Large intestine (tissue), 3 donors: ENCODE measurements around the gene CD7. TPM values are rescaled to one million over a fixed set of nuclear protein-coding genes. Genes with fewer than 3 reads are reported as not detected.

Source experiments
- DNase-seq, 2 donors: peaks; one replicate each; pipeline versions ENCODE4 v3.0.0 to v3.0.0-alpha.2; 2013
- H3K27ac ChIP-seq: one replicate; pipeline ENCODE4 v1.5.1; 2013; ENCODE audit warnings: low read length
- H3K27me3 ChIP-seq: 2 replicates; pipeline ENCODE4 v1.6.1; 2013; ENCODE audit warnings: low read length; ENCODE audit not compliant: control insufficient read depth, insufficient read depth
- H3K36me3 ChIP-seq: 2 replicates; pipeline ENCODE4 v1.6.1; 2013; ENCODE audit warnings: low read length; ENCODE audit not compliant: control insufficient read depth, insufficient read depth
- H3K4me1 ChIP-seq: one replicate; pipeline ENCODE4 v1.6.1; 2013; ENCODE audit warnings: low read length; ENCODE audit not compliant: control insufficient read depth, insufficient read depth
- H3K4me3 ChIP-seq: one replicate; pipeline ENCODE4 v1.5.1; 2013; ENCODE audit warnings: low read length
- H3K9me3 ChIP-seq: one replicate; pipeline ENCODE4 v1.6.1; 2013; ENCODE audit warnings: mild to moderate bottlenecking, low read depth, low read length, moderate library complexity; ENCODE audit not compliant: control insufficient read depth
- WGBS: methylation state at CpG from one replicate; pipeline ENCODE4 v1.1.5; 2013; ENCODE audit warnings: low lambda C conversion rate; ENCODE audit not compliant: insufficient coverage; 5-methylcytosine and 5-hydroxymethylcytosine counted together
- polyA plus RNA-seq: library from polyadenylated mRNA; unstranded; fragments of 120-200 nt; gene quantifications from one replicate; pipeline ENCODE4 v1.2.1, GENCODE V29; 2013

CD7 gene
- polyA plus RNA-seq, 1 donor = 8.6 TPM

DNA sequence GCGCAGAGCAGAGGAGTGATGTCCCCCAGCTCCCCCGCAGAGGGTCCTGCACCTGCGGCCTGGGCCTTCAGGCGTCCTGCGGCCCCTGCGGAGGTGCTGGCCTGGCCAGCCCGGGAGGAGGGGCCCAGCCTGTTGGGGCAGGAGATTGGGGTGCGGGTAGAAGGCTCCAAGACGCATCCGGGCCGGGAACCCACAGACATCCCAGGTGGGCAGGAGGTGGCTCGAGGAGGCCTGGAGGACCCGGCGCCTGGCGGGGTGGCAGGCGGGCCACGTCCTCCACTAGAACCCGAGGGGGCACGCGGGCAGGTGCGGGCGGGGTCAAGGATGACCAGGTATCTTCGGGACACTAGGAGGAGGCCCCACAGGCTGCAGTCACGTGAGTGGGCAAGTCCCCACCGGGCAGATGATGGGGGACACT lies 16.8 kb upstream of the CD7 start:
- DNase-seq = no peak
- Histone ChIP-seq H3K4me3 (no peak overlapping the region), H3K4me1 (peaks cover 59% of the 10 kb centered on the region), H3K27me3 (peaks cover 32% of the 10 kb centered on the region), H3K36me3 (no peaks in the 10 kb centered on the region), H3K9me3 (peaks cover 18% of the 10 kb centered on the region), H3K27ac (no peak overlapping the region)
- no CpG with 5 or more reads among the region's 25 CpGs for WGBS

GRCh38 chr17:82333279-82334171 lies 16.1 kb upstream of the CD7 start, which contains the start of gene SECTM1:
TSS of gene SECTM1 (minus strand) at chr17:82333766. CDS start at chr17:82327240, 6,526 bp downstream.
- no peak within 1 kb of the TSS for H3K27ac ChIP-seq
- H3K9me3 ChIP-seq = peaks cover 18% of the 10 kb centered on the region
- peak in 1 of 2 donors; percentile 61 for DNase-seq
- peaks cover 60% of the 10 kb centered on the region for H3K4me1 ChIP-seq
- H3K4me3 ChIP-seq = peak within 1 kb of the TSS; percentile 51
- WGBS = no CpG with 5 or more reads among the region's 90 CpGs
- peaks cover 32% of the 10 kb centered on the region for H3K27me3 ChIP-seq
- no peaks in the 10 kb centered on the region for H3K36me3 ChIP-seq

DNA sequence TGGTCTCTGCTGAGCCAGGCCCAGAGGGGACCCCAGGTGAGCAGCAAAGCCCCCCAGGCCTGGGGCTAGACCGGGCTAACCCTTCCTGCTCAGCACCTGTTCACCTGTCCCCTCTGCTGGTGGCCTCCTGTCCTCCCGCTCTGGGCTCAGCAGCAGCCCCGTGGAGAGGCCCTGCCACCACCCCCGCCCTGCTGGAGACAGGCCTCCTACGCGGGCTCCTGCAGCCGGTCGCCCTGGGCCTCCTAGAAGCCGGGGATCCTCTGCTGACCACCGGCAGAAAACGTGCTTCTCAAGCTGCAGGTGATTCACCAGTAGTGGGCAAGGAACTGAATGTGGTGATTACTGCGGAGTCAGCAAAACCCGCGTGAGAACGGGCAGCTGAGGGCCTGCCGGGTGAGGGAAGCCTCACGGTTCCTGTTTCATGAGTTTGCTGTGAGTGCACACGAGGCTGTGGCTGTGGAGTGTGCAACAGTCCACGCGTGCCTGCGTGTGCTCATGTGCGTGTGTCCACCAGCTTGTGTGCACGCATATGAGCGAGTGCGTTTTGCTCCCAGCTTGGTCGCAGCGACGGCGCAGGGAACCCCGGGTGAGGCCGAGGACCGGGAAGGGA lies 15.4 kb upstream of the CD7 start:
- H3K36me3 ChIP-seq = no peaks in the 10 kb centered on the region
- H3K27ac ChIP-seq = no peak overlapping the region
- H3K27me3 ChIP-seq = peaks cover 32% of the 10 kb centered on the region
- H3K4me1 ChIP-seq = peaks cover 63% of the 10 kb centered on the region
- H3K9me3 ChIP-seq = peaks cover 18% of the 10 kb centered on the region
- peak overlapping the region; percentile 51 for H3K4me3 ChIP-seq
- peak; percentile 53 to 72 for DNase-seq
- WGBS = no CpG with 5 or more reads among the region's 32 CpGs

DNA sequence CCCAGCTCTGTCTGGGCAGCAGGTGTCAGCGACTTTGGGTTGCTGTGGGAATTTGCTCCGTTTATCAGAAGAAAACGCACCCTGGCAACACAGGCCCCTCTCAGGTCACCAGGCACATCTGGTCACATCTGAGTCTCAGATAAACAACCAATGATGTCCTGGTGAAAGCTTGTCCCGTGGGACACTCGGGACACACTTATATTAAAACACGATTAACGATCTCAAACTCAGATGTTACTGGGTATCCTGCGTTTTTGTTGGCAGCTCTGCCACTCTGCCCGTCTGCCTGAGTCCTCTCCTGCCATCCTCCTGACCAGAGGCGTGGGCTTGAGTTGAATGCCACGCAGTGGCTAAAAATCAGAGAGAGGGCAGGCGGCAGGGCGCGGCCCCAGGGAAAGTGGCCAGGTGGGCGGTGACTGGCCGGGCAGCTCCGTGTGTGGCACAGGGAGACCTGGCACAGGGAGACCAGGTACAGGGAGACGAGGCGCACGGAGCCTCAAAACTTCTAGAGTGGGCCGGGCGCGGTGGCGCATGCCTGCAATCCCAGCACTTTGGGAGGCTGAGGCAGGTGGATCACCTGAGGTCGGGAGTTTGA lies 14.0 kb upstream of the CD7 start:
- H3K4me1 ChIP-seq = peaks cover 63% of the 10 kb centered on the region
- H3K27ac ChIP-seq = no peak overlapping the region
- H3K36me3 ChIP-seq = no peaks in the 10 kb centered on the region
- WGBS = 94% methylated on average over 7 of the region's 25 CpGs
- H3K27me3 ChIP-seq = peaks cover 28% of the 10 kb centered on the region
- H3K4me3 ChIP-seq = no peak overlapping the region
- DNase-seq = no peak
- peaks cover 18% of the 10 kb centered on the region for H3K9me3 ChIP-seq

- H3K4me3 ChIP-seq = no peak overlapping the region
- WGBS = no CpG with 5 or more reads among the region's 28 CpGs
- peaks cover 63% of the 10 kb centered on the region for H3K4me1 ChIP-seq
- H3K27me3 ChIP-seq = peaks cover 28% of the 10 kb centered on the region
- no peaks in the 10 kb centered on the region for H3K36me3 ChIP-seq
- no peak overlapping the region for H3K27ac ChIP-seq
- DNase-seq = peak; percentile 89 to 92
- H3K9me3 ChIP-seq = peaks cover 18% of the 10 kb centered on the region
Measured at GRCh38 chr17:82330322-82331239, 13.2 kb upstream of the CD7 start.

DNA sequence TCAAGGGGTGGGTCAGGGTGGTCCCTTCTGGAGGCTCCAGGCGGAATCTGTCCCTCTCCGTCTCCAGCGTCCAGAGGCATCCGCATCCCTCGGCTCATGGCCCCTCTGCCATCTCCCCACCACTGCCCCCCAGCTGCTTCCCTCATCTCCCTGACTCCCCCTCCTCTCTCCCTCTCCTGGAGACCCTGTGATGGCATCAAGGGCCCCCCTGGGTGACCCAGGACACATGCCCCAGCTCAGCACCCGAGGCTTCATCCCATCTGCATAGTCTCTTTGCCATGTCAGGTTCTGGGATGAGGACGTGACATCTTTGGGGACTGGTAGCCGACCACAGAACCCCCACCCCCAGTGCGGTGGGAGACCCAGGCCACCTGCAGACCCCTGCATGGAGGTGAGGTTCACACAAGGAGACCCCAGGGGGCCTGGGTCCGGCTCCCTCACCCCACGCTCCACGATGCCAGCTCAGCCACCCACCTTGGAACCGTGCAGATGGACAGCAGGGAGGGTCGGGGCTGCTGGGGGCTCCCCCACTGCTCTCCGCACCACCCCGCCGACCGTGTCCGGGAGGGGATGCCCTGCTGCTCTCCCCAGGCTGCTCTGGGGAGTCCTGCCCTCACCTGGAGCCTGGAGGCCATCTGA lies 12.4 kb upstream of the CD7 start:
- Histone ChIP-seq H3K4me1 (peaks cover 58% of the 10 kb centered on the region), H3K9me3 (peaks cover 18% of the 10 kb centered on the region), H3K27me3 (peaks cover 26% of the 10 kb centered on the region), H3K36me3 (no peaks in the 10 kb centered on the region), H3K27ac (no peak overlapping the region), H3K4me3 (no peak overlapping the region)
- WGBS = no CpG with 5 or more reads among the region's 19 CpGs
- no peak for DNase-seq

DNA sequence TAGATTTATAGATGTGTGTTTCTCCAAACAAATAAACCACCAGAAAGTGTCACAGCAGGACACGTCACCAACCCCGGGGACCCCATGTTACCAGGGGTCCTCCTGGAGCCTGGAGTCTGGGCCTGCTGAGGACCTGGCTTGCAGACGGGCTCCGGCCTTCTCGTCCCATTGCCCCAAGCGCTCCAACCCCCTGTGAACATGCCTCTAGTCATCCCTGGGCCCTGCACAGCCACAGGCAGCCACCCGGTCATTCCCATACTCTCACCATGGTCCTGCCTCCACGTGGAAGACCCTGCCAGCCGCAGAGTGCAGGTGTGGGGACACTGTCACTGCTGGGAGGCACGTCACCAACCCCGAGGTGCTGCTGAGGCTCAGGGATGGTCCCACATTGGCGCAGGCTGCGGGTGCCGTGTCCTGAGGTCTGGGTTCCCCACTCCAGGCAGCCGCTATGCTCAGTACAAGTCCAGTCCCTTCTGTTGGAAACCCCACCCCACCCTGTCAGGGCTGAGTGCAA lies 11.6 kb upstream of the CD7 start:
- Histone ChIP-seq H3K27me3 (peaks cover 19% of the 10 kb centered on the region), H3K4me1 (peaks cover 50% of the 10 kb centered on the region), H3K4me3 (no peak overlapping the region), H3K9me3 (peaks cover 14% of the 10 kb centered on the region), H3K27ac (peak overlapping the region; percentile 67), H3K36me3 (no peaks in the 10 kb centered on the region)
- no peak for DNase-seq
- no CpG with 5 or more reads among the region's 15 CpGs for WGBS

DNA sequence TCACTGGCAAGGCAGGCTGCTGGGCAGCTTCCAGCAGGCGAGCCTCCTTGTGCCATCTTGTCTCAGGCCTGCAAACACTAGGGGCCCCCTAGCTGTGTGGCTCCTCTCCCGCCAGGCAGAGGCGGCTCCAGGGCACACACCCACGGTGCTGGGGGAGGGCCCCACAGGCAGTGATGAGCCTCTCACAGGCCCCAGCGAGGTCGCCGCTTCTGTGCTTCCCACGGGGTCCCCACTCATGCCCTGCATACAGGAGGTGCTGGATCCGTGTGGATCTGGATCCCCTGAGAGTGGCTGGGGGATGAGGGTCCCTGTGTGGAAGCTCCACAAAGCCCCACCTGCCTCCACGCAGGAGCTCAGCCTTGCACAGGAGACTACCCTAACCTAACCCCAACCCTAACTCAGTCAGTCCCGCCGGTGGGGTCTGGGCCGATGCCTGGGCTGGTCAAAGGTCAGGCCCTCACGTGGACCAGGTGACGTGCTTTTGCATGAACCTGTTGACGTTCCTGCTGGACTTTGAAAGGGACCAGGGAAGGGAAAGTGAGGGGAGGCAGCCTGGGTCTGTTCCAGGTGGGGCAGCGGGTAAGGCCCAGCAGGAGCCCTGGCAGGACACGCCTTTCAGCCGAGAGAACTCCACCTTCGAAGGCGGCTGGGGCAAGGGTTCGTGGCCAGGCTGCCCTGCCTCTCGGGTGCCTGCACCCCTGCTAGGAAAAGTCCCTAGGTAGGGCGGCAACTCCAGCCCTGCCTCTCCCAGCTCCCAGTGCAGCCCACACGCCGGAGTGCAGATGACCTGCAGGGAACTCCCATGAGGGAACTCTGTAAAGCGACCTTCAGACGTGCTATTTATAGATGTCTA lies 11.0 kb upstream of the CD7 start:
- H3K4me1 ChIP-seq = peaks cover 46% of the 10 kb centered on the region
- H3K9me3 ChIP-seq = peaks cover 13% of the 10 kb centered on the region
- DNase-seq = peak; percentile 92 to 96
- H3K27ac ChIP-seq = peak overlapping the region; percentile 67
- no peak overlapping the region for H3K4me3 ChIP-seq
- H3K27me3 ChIP-seq = peaks cover 14% of the 10 kb centered on the region
- H3K36me3 ChIP-seq = no peaks in the 10 kb centered on the region
- no CpG with 5 or more reads among the region's 28 CpGs for WGBS

DNA sequence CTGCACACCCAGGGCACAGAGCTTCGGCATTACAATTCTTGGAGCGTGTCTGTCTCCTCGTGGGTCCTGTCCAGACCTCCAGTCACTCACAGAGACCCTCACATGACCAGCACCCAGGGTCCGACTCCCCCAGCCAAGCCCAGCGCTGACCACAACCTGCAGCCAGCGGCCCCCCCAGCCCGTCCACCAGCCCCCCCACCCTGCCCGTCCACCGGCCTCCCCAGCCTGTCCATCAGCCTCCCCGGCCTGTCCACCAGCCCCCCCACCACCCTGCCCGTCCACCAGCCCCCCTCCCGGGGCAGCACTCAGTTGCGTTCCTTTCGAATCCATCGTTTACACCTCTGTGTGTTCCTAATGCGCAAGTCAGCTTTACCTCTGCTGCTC lies 10.3 kb upstream of the CD7 start:
- Histone ChIP-seq H3K27me3 (peaks cover 8% of the 10 kb centered on the region), H3K27ac (peak overlapping the region; percentile 67), H3K4me3 (no peak overlapping the region), H3K9me3 (peaks cover 9% of the 10 kb centered on the region), H3K36me3 (no peaks in the 10 kb centered on the region), H3K4me1 (peaks cover 41% of the 10 kb centered on the region)
- no peak for DNase-seq
- WGBS = no CpG with 5 or more reads among the region's 16 CpGs
